Spleen (tissue), 11 donors: Measurements from ENCODE around the gene USP10. TPM values are rescaled to one million over a fixed set of nuclear protein-coding genes. Genes with fewer than 3 reads are reported as not detected.

Experiments
- DNase-seq: peaks from one replicate; pipeline ENCODE4 v3.0.0-alpha.2; 2020
- H3K27ac ChIP-seq, 8 donors: fragments of 200-600 bp; sonication (generic) in 7 of 8; 1 replicate in 4 of 8; 2 replicates in 4 of 8; pipeline versions ENCODE4 v1.5.0 to v1.8.0; 2016 to 2021; ENCODE audit warnings: inconsistent platforms in 4 of 8, mild to moderate bottlenecking in 4 of 8, moderate library complexity in 1 of 8
- H3K27me3 ChIP-seq, 7 donors: fragments of 200-600 bp; sonication (generic) in 6 of 7; replicated peaks in 1 of 7; 1 replicate in 4 of 7; 2 replicates in 3 of 7; pipeline versions ENCODE4 v1.5.0 to v1.8.0; 2016 to 2021; ENCODE audit warnings: inconsistent platforms in 3 of 7, mild to moderate bottlenecking in 1 of 7
- H3K36me3 ChIP-seq, 6 donors: fragments of 200-600 bp; sonication (generic) in 5 of 6; 1 replicate in 4 of 6; 2 replicates in 2 of 6; pipeline versions ENCODE4 v1.5.0 to v1.8.0; 2016 to 2021; ENCODE audit warnings: inconsistent platforms in 2 of 6
- H3K4me1 ChIP-seq, 6 donors: fragments of 200-600 bp; sonication (generic) in 5 of 6; 1 replicate in 3 of 6; 2 replicates in 3 of 6; pipeline versions ENCODE4 v1.5.0 to v1.8.0; 2016 to 2021; ENCODE audit warnings: inconsistent platforms in 3 of 6
- H3K4me3 ChIP-seq, 8 donors: fragments of 200-600 bp; sonication (generic) in 7 of 8; 1 replicate in 4 of 8; 2 replicates in 4 of 8; pipeline versions ENCODE4 v1.5.0 to v1.8.0; 2016 to 2021; ENCODE audit warnings: inconsistent platforms in 4 of 8, mild to moderate bottlenecking in 4 of 8, moderate library complexity in 2 of 8
- H3K9me3 ChIP-seq, 8 donors: fragments of 200-600 bp; sonication (generic) in 7 of 8; 1 replicate in 4 of 8; 2 replicates in 4 of 8; pipeline versions ENCODE4 v1.5.0 to v1.8.0; 2016 to 2021; ENCODE audit warnings: inconsistent platforms in 4 of 8
- POLR2A ChIP-seq, 3 donors: fragments of 450-650 bp; IDR thresholded peaks; one replicate each; pipeline ENCODE4 v1.5.1; 2017; ENCODE audit warnings: antibody characterized with exemption in 3 of 3, mild to moderate bottlenecking in 1 of 3
- POLR2AphosphoS5 ChIP-seq, 3 donors: sonication (generic); formaldehyde crosslinking; IDR thresholded peaks; one replicate each; pipeline ENCODE4 v1.5.1; 2017; ENCODE audit warnings: antibody characterized with exemption in 3 of 3
- WGBS, 5 donors: extraction: QIAGEN DNeasy Blood & Tissue Kit in 3 of 5; methylation state at CpG; one replicate each; pipeline versions ENCODE4 v1.1.5 to v1.1.7; 2013 to 2018; 5-methylcytosine and 5-hydroxymethylcytosine counted together
- intact Hi-C: fragments of 100-400 bp; cut with DNase I; formaldehyde crosslinking; loops from one replicate; pipeline ENCODE4 v1.15.0; 2023; ENCODE audit warnings: low total_unique reads
- polyA plus RNA-seq, 3 donors: library from polyadenylated mRNA; stranded (reverse); fragments of 200-250 nt; gene quantifications; one replicate each; pipeline ENCODE4 v1.2.1, GENCODE V29; 2013
- total RNA-seq, 7 donors: library from RNA; depleted of rRNA in 3 of 7; stranded (reverse); fragments of >200 nt in 3 of 7; fragmentation: NEBNext Ultra II Directional in 4 of 7; extraction: Animal tissue kit (Norgen Biotek cat#: 25700) in 4 of 7; gene quantifications; one replicate each; pipeline versions ENCODE4 v1.1.0 to v1.2.1, GENCODE V29; 2016 to 2021
- TF ChIP-seq, protein P1 (sequence below), 11 experiments: fragments of 200-600 bp in 7 of 11; fragments of 450-650 bp in 4 of 11; sonication (generic) in 4 of 11; IDR thresholded peaks in 8 of 11; conservative IDR thresholded peaks in 3 of 11; 1 replicate in 7 of 11; 2 replicates in 4 of 11; pipeline versions ENCODE4 v1.4.0 to v1.8.0; 2016 to 2021; ENCODE audit warnings: antibody characterized with exemption in 11 of 11, inconsistent platforms in 4 of 11, mild to moderate bottlenecking in 1 of 11
- donor health status: healthy with polysubstance abuse.
- donor health status: DM: no; HTN: no; CAD: no; lungs with moderate emphysema.
- donor health status: DM: no; HTN: no; CAD: no.
- donor health status: Bipolar disorder and iron deficiency.
- donor health status: healthy.
- donor health status: DM: no; HTN: no; CAD: no.
- donor health status: DM: yes; HTN: yes; CAD: no.

The USP10 gene
- total and polyA plus RNA-seq, 10 donors, result 28.1 to 105 (median 79.5) TPM

DNA sequence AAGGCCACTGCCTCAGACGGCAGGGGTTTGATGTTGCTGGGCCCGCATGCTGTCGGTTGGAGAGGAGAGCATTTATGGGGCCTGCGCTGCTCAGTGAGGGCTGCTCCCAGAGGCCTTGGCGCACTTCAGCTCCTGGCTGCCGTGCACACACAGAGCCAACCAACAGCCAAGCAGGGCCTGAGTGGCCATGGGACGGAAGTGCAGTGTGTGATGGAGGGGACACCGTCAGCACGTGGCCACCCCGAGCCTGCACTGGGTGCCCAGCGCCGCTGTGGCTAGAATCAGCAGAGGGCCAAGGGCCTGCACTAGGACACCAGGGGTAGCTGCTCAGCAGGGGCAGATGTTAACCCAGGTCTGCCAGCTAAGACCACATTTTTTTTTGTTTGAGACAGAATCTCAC is 29.7 kb upstream of the USP10 start:
- H3K36me3 ChIP-seq, result peaks cover 0 to 38% (median 14%) of the 10 kb centered on the region in 6 donors
- no peak overlapping the region for H3K27ac ChIP-seq
- intact Hi-C loops, result loop anchor here (5.0 kb wide), 1 partner anchor 57 kb away; no protein-coding TSS in a partner anchor
- H3K27me3 ChIP-seq, result no peaks in the 10 kb centered on the region
- DNase-seq, result peak; percentile 67
- TF ChIP-seq POLR2A (IDR thresholded peaks at IDR 0.05) (no peak), POLR2AphosphoS5 (IDR thresholded peaks at IDR 0.05) (peak; percentile 30 to 69 (median 38))
- TF ChIP-seq, protein P1, sequence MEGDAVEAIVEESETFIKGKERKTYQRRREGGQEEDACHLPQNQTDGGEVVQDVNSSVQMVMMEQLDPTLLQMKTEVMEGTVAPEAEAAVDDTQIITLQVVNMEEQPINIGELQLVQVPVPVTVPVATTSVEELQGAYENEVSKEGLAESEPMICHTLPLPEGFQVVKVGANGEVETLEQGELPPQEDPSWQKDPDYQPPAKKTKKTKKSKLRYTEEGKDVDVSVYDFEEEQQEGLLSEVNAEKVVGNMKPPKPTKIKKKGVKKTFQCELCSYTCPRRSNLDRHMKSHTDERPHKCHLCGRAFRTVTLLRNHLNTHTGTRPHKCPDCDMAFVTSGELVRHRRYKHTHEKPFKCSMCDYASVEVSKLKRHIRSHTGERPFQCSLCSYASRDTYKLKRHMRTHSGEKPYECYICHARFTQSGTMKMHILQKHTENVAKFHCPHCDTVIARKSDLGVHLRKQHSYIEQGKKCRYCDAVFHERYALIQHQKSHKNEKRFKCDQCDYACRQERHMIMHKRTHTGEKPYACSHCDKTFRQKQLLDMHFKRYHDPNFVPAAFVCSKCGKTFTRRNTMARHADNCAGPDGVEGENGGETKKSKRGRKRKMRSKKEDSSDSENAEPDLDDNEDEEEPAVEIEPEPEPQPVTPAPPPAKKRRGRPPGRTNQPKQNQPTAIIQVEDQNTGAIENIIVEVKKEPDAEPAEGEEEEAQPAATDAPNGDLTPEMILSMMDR (IDR thresholded peaks at IDR 0.05 in 8 of 11, conservative IDR thresholded peaks at IDR 0.05 in 3 of 11), result no peak
- peaks cover 0 to 18% (median 5%) of the 10 kb centered on the region in 6 donors for H3K4me1 ChIP-seq
- no peaks in the 10 kb centered on the region for H3K9me3 ChIP-seq
- WGBS, 5 donors, result 89 to 93% (median 90%) methylated on average over 7 to 12 of the region's 12 CpGs
- no peak overlapping the region for H3K4me3 ChIP-seq

DNA sequence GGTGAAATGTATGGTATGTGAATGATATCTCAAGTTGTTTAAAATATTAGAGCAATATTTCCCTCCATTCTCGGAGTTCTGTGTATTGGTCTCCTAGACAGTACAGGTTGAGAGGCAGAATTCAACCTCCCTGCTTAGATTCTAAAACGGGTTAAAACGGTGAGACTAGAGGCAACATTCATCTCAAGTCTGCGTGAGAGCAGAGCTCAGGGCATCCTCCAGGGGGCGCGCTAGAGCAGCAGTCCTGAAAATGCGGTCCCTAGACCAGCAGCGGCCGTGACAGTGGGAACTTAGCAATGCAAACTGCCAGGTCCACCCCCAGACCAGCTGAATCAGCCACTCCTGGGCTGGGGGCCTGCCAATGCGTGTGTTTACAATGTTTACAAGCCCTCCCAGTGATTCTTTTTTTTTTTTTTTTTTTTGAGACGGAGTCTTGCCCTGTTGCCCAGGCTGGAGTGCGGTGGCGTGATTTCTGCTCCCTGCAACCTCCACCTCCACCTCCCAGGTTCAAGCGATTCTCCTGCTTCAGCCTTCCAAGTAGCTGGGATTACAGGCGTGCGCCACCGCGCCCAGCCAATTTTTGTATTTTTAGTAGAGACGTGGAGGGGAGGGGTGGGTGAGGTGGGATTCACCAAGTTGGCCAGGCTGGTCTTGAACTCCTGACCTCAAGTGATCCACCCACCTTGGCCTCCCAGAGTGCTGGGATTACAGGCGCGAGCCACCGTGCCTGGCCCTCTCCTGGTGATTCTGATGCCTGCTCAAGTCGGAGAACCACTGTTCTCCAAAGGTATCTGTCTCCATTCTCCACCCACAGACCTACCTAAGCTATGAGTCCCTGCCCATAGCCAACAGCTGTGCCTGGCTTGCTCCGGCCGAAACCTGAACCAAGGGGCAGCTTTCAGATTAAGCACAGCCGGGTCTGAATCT is 27.3 kb upstream of the USP10 start:
- Histone ChIP-seq H3K36me3 (peaks cover 0 to 13% (median 5%) of the 10 kb centered on the region in 6 donors), H3K9me3 (no peaks in the 10 kb centered on the region), H3K27me3 (no peaks in the 10 kb centered on the region), H3K4me1 (peaks cover 0 to 13% (median 5%) of the 10 kb centered on the region in 6 donors), H3K4me3 (no peak overlapping the region), H3K27ac (no peak overlapping the region)
- peak; percentile 24 to 54 (median 48) for TF ChIP-seq POLR2AphosphoS5 (IDR thresholded peaks at IDR 0.05)
- peak in 1 of 3 donors; percentile 12 for TF ChIP-seq POLR2A (IDR thresholded peaks at IDR 0.05)
- TF ChIP-seq, protein P1 (IDR thresholded peaks at IDR 0.05 in 8 of 11, conservative IDR thresholded peaks at IDR 0.05 in 3 of 11), result peak; percentile 53 to 96 (median 89)
- intact Hi-C loops, result loop anchor here (5.0 kb wide), 1 partner anchor 55 kb away; no protein-coding TSS in a partner anchor
- DNase-seq, result peak; percentile 96
- 52 to 61% (median 56%) methylated on average over 22 to 26 of the region's 26 CpGs for WGBS, 5 donors

DNA sequence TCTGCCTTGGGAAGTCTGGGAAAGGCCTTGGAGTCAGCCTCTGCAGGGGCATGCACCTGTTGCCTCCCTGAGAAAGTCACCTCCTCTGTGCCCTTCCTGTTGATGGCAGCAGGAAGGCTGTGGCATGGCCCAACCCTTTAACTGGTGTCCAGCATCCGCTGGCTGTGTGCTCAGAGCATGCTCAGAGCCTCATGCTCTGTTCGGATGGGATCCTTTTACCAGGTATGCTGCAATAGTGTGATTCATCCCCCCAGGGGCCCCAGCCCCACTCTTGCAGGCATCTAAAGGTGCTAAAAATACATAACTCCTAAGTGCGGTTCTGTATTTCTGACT is 26.6 kb upstream of the USP10 start:
- no peak overlapping the region for H3K27ac ChIP-seq
- H3K4me3 ChIP-seq, result no peak overlapping the region
- H3K36me3 ChIP-seq, result peaks cover 0 to 7% (median 3%) of the 10 kb centered on the region in 6 donors
- DNase-seq, result peak; percentile 50
- no peaks in the 10 kb centered on the region for H3K9me3 ChIP-seq
- intact Hi-C loops, result loop anchor here (5.0 kb wide), 1 partner anchor 54 kb away; no protein-coding TSS in a partner anchor
- H3K4me1 ChIP-seq, result peaks cover 0 to 13% (median 5%) of the 10 kb centered on the region in 6 donors
- TF ChIP-seq POLR2A (IDR thresholded peaks at IDR 0.05), result no peak
- TF ChIP-seq POLR2AphosphoS5 (IDR thresholded peaks at IDR 0.05), result no peak
- TF ChIP-seq, protein P1 (IDR thresholded peaks at IDR 0.05 in 8 of 11, conservative IDR thresholded peaks at IDR 0.05 in 3 of 11), result no peak
- H3K27me3 ChIP-seq, result no peaks in the 10 kb centered on the region
- 77 to 96% (median 91%) methylated on average over 3 of the region's 3 CpGs for WGBS, 5 donors

DNA sequence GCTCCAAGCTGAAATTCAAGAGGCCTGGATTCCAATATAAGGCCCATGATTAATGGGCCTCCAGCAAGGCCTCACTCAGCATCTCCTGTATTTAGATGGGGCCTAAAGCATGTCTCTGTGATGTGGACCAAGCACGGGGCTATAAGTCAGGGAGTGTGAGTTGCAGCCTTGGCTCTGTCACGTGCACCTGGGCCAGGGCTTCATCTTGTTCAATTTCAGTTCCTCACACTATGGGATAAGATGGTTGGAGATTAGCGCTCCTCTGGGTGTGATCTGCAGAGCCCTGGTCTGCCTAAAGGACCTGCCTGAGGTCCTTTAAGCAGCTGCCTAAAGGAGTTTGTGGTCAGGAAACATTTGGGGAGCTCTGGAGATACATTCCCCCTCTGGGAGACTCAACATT is 26.2 kb upstream of the USP10 start:
- Histone ChIP-seq H3K4me3 (no peak overlapping the region), H3K4me1 (peaks cover 0 to 13% (median 5%) of the 10 kb centered on the region in 6 donors), H3K27ac (no peak overlapping the region), H3K27me3 (no peaks in the 10 kb centered on the region), H3K9me3 (no peaks in the 10 kb centered on the region), H3K36me3 (peaks cover 0 to 3% (median under 1%) of the 10 kb centered on the region in 6 donors)
- intact Hi-C loops, result loop anchor here (5.0 kb wide), 1 partner anchor 54 kb away; no protein-coding TSS in a partner anchor
- DNase-seq, result no peak
- 72 to 85% (median 75%) methylated on average over 2 to 3 of the region's 3 CpGs for WGBS, 5 donors
- TF ChIP-seq, protein P1 (IDR thresholded peaks at IDR 0.05 in 8 of 11, conservative IDR thresholded peaks at IDR 0.05 in 3 of 11), result no peak
- no peak for TF ChIP-seq POLR2AphosphoS5 (IDR thresholded peaks at IDR 0.05)
- TF ChIP-seq POLR2A (IDR thresholded peaks at IDR 0.05), result no peak
